ENCODE data around the gene TGFB1I1. TPM values are rescaled to one million over a fixed set of nuclear protein-coding genes. Genes with fewer than 3 reads are reported as not detected.
"Not testable (repeated sequence)": the region's sequence is repeated elsewhere in the genome, so short reads cannot be mapped to it uniquely, and the experiment has no call there.

The TGFB1I1 gene
- total RNA-seq, 2 donors from 2014 or later = 7.5 to 10.0 TPM

DNA sequence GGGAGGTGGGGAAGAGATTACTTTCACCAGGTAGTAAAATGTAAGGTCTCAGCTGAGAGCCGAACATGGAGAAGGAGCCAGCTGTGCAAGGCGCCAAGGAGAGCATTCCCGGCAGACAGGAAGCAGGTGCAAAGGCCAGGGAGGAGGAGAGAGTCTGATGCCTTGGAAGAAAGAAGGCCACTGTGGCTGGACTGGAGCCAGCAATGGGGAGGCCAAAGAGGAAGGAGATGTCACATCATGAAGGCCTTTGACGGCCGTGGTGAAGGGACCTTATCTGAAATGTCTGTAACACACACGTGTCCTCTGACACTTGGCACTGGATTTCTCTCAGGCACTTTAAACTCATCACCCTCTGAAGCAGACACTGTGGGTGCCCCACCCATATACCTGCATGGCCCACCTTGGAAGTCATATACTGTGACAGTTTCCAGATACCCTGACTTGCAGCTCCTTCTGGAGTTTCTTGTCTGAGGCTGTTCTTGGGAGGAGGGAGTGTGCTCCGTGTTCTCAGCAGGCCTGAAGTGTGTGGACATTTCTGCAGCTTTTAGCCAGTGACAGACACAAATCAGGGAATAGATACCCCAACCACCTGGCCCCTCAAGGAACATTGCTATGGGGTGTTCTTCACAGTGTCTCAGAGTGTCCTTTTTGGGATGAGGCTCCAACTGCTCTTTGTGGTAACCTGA lies 9.0 kb downstream of the TGFB1I1 start:
- no peak overlapping the region for H3K27ac Mint-ChIP-seq
- no peaks in the 10 kb centered on the region for H3K4me1 ChIP-seq (ENCODE audit: control insufficient read depth, insufficient read depth, low read length)
- H3K27me3 Mint-ChIP-seq (ENCODE audit: insufficient read depth) = peaks cover 82% of the 10 kb centered on the region
- no peak for DNase-seq
- H3K27ac ChIP-seq (ENCODE audit: low read depth, low read length) = no peak overlapping the region
- TF ChIP-seq CTCF (conservative IDR thresholded peaks at IDR 0.05) = no peak
- H3K27me3 ChIP-seq (ENCODE audit: control insufficient read depth, insufficient read depth, low read length, poor library complexity, severe bottlenecking) = peaks cover 22% of the 10 kb centered on the region
- no peaks in the 10 kb centered on the region for H3K36me3 Mint-ChIP-seq (ENCODE audit: low read depth)
- H3K9me3 Mint-ChIP-seq = no peaks in the 10 kb centered on the region
- H3K4me1 Mint-ChIP-seq = peaks cover 22% of the 10 kb centered on the region
- peaks cover 10% of the 10 kb centered on the region for H3K36me3 ChIP-seq (ENCODE audit: control insufficient read depth, insufficient read depth, low read length)
- WGBS, 2 experiments (ENCODE audit: insufficient coverage in 1 of 2, insufficient read length in 1 of 2) = 90 to 91% methylated on average over 6 to 7 of the region's 7 CpGs
- no peak overlapping the region for H3K4me3 ChIP-seq (ENCODE audit: low read length)
- no peaks in the 10 kb centered on the region for H3K9me3 ChIP-seq (ENCODE audit: control insufficient read depth, low read length)
- no peak overlapping the region for H3K4me3 Mint-ChIP-seq
- no peak overlapping the region for H3K9ac ChIP-seq (ENCODE audit: extremely low read depth, low read length, poor library complexity, severe bottlenecking)

- H3K36me3 ChIP-seq (ENCODE audit: control insufficient read depth, insufficient read depth, low read length) = peaks cover 2% of the 10 kb centered on the region
- no peaks in the 10 kb centered on the region for H3K36me3 Mint-ChIP-seq (ENCODE audit: low read depth)
- no peak for TF ChIP-seq CTCF (conservative IDR thresholded peaks at IDR 0.05)
- H3K9ac ChIP-seq (ENCODE audit: extremely low read depth, low read length, poor library complexity, severe bottlenecking) = no peak within 1 kb of the TSS
- no peak within 1 kb of the TSS for H3K27ac Mint-ChIP-seq
- H3K4me3 Mint-ChIP-seq = no peak within 1 kb of the TSS
- H3K27me3 Mint-ChIP-seq (ENCODE audit: insufficient read depth) = peaks cover 91% of the 10 kb centered on the region
- DNase-seq = no peak
- no peaks in the 10 kb centered on the region for H3K9me3 ChIP-seq (ENCODE audit: control insufficient read depth, low read length)
- H3K4me1 Mint-ChIP-seq = peaks cover 11% of the 10 kb centered on the region
- no peak within 1 kb of the TSS for H3K27ac ChIP-seq (ENCODE audit: low read depth, low read length)
- no peaks in the 10 kb centered on the region for H3K4me1 ChIP-seq (ENCODE audit: control insufficient read depth, insufficient read depth, low read length)
- 96% methylated on average over 4 of the region's 4 CpGs; no CpG with 5 or more reads in 1 of the 2 experiments for WGBS, 2 experiments (ENCODE audit: insufficient coverage in 1 of 2, insufficient read length in 1 of 2)
- H3K27me3 ChIP-seq (ENCODE audit: control insufficient read depth, insufficient read depth, low read length, poor library complexity, severe bottlenecking) = peaks cover 42% of the 10 kb centered on the region
- H3K9me3 Mint-ChIP-seq = no peaks in the 10 kb centered on the region
- no peak within 1 kb of the TSS for H3K4me3 ChIP-seq (ENCODE audit: low read length)
Measured at GRCh38 chr16:31483081-31483480, 11.1 kb downstream of the TGFB1I1 start, which contains the start of gene SLC5A2. Gene SLC5A2 (plus strand): TSS chr16:31483123. CDS start chr16:31483137, 14 bp downstream.

DNA sequence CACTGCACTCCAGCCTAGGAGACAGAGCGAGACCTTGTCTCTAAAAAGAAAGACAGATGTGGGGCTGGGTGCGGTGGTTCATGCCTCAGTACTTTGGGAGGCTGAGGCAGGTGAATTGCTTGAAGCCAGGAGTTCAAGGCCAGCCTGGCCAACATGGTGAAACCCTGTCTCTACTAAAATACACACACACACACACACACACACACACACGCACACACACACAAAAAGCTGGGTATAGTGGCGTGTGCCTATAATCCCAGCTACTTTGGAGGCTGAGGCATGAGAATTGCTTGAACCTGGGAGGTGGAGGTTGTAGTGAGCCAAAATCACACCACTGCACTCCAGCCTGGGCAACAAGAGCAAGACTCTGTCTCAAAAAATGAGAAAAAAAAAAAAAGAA lies 12.1 kb downstream of the TGFB1I1 start:
- H3K36me3 ChIP-seq (ENCODE audit: control insufficient read depth, insufficient read depth, low read length); H3K4me3 Mint-ChIP-seq; H3K27ac ChIP-seq (ENCODE audit: low read depth, low read length); H3K36me3 Mint-ChIP-seq (ENCODE audit: low read depth); H3K27ac Mint-ChIP-seq; H3K9ac ChIP-seq (ENCODE audit: extremely low read depth, low read length, poor library complexity, severe bottlenecking); H3K4me3 ChIP-seq (ENCODE audit: low read length); H3K9me3 Mint-ChIP-seq; H3K9me3 ChIP-seq (ENCODE audit: control insufficient read depth, low read length); DNase-seq; H3K4me1 ChIP-seq (ENCODE audit: control insufficient read depth, insufficient read depth, low read length): not testable (repeated sequence)
- peaks cover 91% of the 10 kb centered on the region for H3K27me3 Mint-ChIP-seq (ENCODE audit: insufficient read depth)
- WGBS, 2 experiments (ENCODE audit: insufficient coverage in 1 of 2, insufficient read length in 1 of 2) = 96 to 100% methylated on average over 1 to 3 of the region's 4 CpGs
- peaks cover 11% of the 10 kb centered on the region for H3K4me1 Mint-ChIP-seq
- peaks cover 52% of the 10 kb centered on the region for H3K27me3 ChIP-seq (ENCODE audit: control insufficient read depth, insufficient read depth, low read length, poor library complexity, severe bottlenecking)
